ENCODE results near the gene TMEM134.
"Not testable (repeated sequence)": the region's sequence is repeated elsewhere in the genome, so short reads cannot be mapped to it uniquely, and the experiment has no call there.

The TMEM134 gene

DNA sequence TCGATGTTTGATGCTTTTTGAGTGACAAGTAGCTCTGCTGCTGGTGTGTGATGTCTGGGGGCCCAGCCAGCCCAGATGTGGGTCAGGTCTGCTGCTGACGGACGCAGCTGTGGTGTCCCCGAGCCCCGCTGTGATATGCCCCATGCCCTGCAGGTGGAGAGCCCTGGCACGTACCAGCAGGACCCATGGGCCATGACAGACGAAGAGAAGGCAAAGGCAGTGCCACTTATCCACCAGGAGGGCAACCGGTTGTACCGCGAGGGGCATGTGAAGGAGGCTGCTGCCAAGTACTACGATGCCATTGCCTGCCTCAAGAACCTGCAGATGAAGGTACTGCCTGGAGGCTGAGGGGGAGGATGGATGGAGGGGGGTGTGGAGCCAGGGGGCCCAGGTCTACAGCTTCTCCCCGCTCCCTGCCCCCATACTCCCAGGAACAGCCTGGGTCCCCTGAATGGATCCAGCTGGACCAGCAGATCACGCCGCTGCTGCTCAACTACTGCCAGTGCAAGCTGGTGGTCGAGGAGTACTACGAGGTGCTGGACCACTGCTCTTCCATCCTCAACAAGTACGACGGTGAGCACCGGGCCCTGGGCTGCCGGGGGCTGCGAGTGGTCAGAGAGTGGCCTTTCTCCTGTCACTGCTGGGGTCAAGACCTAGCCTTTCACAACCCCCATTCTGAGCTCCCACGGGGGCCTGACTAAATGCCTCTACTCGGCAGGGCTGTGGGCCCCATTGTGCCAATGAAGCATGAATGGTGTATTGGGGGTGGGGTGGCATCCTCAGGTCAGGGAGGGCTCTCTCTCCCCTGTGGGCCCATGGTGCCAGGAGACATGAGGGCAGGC is 21.1 kb upstream of the TMEM134 start:
- intact Hi-C loops (cut with DNase I), result no loop called here
- DNase-seq, result no peak

GRCh38 chr11:67489203-67489884 is 20.3 kb upstream of the TMEM134 start:
- intact Hi-C loops (cut with DNase I), result no loop called here
- DNase-seq, result no peak

DNA sequence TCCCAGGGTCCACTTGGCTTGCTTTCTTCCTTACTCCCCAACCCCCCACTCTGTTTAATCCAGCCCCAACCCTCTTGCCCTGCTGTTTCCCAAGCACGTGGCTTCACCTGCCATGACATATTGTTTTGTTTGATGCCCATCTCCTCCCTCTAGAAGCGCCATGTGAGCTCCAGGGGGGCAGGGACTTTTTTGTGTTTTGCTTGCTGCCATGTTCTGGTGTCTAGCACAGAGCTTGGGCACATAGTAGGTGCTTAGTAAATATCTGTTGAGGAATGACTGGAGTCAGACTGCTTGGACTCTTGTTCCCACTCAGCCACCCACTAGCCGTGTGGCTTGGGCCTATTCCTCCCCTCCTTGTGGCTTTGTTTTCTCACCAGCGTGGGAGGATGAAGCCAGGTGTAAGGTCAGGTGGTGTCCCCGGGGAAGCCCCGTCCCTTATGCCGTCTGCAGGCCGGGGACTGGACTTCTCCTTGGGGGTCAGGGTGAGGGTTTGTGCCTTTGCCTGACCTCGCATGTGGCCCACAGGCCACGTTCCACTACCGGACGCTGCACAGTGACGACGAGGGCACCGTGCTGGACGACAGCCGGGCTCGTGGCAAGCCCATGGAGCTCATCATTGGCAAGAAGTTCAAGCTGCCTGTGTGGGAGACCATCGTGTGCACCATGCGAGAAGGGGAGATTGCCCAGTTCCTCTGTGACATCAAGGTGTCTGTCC is 17.6 kb upstream of the TMEM134 start:
- intact Hi-C loops (cut with DNase I), result no loop called here
- no peak for DNase-seq

- intact Hi-C loops (cut with DNase I); DNase-seq: not testable (repeated sequence)
Measured at GRCh38 chr11:67485873-67486361, 16.9 kb upstream of the TMEM134 start.

- peak in 9 of 42 donors; percentile 17 to 67 (median 28) for DNase-seq
- intact Hi-C loops (cut with DNase I), result loop anchor here (5.0 kb wide), 1 partner anchor 83 kb away; the partner anchor contains the start of genes PPP1CA and TBC1D10C
Measured at GRCh38 chr11:67484847-67485311, 15.8 kb upstream of the TMEM134 start.

GRCh38 chr11:67483831-67484665 is 15.0 kb upstream of the TMEM134 start:
- no peak for DNase-seq
- intact Hi-C loops (cut with DNase I), result loop anchor here (2.0 to 5.0 kb wide), 2 partner anchors 15 to 82 kb away; partner anchors contain the start of genes PPP1CA, TBC1D10C and TMEM134

DNA sequence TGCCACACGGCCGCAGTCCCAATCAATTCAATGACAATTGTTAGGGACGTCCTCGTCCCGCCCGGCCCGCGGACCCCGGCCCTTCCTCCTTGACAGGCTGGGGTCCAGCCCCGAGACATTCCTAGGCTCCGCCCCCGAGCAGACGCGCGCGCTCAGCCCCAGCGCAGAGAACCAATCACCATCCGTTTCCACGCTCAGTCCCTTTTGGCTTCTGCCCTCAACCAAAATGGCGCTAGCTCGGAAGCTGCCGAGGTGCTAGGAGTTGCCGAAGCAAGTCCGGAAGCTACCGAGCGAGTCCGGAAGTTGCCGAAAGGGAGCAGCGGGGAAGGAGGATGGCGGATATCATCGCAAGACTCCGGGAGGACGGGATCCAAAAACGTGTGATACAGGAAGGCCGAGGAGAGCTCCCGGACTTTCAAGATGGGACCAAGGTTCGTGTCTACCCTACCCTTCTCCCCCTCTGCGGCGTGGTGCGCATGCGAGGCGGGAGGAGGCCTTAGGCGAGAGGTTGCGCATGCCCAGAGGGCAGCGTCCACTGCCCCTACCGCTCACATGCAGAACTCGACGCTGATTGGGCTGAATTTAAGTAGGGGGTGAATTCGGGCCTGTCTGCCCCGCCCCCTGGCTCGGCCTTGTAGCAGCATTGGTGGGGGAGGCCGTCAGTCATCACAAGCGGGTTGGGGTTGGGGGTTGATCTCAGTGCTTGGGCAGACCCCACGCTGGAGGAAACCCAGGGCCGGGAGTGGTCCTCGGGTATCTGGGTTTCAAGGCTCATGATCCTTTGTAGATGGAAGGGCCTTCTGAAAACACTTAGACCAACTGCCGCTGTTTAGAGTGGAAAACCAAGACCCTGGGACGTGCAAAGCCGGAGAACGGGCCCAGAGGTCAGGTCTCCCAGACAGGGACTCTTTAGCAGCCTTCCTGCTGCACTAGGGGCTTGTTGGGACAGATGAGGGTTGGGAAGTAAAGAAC is 14.1 kb upstream of the TMEM134 start, which contains the start of gene AIP:
Gene AIP, plus strand, starts transcription at position 200 of the 972 bp plus-strand sequence. Its CDS starts 133 bp downstream, at position 333.
- DNase-seq, result peak; percentile 92 to 99 (median 97)
- intact Hi-C loops (cut with DNase I), result loop anchor here (2.0 to 5.0 kb wide), 2 partner anchors 14 to 81 kb away; partner anchors contain the start of genes PPP1CA, TBC1D10C and TMEM134

DNA sequence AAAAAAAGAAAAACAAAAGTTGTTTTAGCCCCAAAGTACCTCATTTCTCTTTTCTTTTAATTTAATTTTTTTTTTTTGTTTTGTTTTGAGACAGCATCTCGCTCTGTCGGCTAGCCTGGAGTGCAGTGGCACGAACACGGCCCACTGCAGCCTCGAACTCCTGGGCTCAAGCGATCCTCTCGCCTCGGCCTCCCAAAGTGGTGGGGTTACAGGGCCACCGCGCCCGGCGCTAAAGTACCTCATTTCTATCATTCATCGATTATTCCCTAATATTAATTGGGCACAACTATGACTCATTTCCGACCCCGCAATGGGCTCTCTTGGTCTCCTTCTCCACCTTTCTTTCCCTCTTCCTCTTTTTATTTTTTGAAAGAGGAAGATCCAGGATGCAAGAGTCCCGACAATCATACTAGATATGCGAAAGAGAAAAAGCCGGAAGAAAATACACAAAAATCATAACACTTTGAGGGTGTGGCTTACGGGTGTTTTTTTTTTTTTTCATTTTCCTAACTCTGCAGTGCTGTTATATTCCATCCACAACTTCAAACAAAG is 13.3 kb upstream of the TMEM134 start:
- intact Hi-C loops (cut with DNase I), result loop anchor here (2.0 to 5.0 kb wide), 2 partner anchors 14 to 80 kb away; partner anchors contain the start of genes PPP1CA, TBC1D10C and TMEM134
- DNase-seq, result no peak

DNA sequence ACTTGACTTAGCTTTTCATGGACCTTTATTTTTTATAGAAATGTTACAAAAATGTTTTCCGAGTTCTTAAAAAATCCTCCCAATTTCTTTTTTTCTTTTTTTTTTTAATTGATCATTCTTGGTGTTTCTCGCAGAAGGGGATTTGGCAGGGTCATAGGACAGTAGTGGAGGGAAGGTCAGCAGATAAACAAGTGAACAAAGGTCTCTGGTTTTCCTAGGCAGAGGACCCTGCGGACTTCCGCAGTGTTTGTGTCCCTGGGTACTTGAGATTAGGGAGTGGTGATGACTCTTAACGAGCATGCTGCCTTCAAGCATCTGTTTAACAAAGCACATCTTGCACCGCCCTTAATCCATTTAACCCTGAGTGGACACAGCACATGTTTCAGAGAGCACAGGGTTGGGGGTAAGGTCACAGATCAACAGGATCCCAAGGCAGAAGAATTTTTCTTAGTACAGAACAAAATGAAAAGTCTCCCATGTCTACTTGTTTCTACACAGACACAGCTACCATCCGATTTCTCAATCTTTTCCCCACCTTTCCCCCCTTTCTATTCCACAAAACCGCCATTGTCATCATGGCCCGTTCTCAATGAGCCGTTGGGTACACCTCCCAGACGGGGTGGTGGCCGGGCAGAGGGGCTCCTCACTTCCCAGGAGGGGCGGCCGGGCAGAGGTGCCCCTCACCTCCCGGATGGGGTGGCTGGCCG is 8.4 kb upstream of the TMEM134 start:
- intact Hi-C loops (cut with DNase I), result not testable (repeated sequence)

GRCh38 chr11:67476692-67477091 is 7.6 kb upstream of the TMEM134 start:
- DNase-seq; intact Hi-C loops (cut with DNase I): not testable (repeated sequence)

More for the DNA sequence above, 8.4 kb upstream of the TMEM134 start:
- not testable (repeated sequence) for DNase-seq

DNA sequence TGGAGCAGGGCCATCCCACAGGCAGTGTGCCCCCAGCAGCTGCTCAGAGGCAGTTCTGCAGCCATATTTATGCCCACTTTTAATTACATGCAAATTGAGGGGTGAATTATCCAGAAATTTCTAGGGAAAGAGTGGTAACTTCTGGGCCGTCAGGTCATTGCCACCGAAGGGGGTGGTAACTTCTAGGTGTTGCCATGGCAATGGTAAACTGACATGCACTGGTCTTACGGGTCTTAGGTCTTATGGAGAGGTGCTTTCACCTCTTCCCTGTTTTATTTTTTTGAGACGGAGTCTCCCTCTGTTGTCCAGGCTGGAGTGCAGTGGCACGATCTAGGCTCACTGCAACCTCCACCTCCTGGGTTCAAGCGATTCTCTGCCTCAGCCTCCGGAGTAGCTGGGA is 3.8 kb upstream of the TMEM134 start:
- no peak for DNase-seq
- intact Hi-C loops (cut with DNase I), result no loop called here

GRCh38 chr11:67470337-67471002 is 1.4 kb upstream of the TMEM134 start:
- DNase-seq, result no peak
- intact Hi-C loops (cut with DNase I), result no loop called here

GRCh38 chr11:67469508-67469811 is 409 bp upstream of the TMEM134 start:
- DNase-seq, result no peak
- intact Hi-C loops (cut with DNase I), result loop anchor here (2.0 to 5.0 kb wide), 2 partner anchors 13 to 67 kb away; partner anchors contain the start of genes AIP, PPP1CA and TBC1D10C

DNA sequence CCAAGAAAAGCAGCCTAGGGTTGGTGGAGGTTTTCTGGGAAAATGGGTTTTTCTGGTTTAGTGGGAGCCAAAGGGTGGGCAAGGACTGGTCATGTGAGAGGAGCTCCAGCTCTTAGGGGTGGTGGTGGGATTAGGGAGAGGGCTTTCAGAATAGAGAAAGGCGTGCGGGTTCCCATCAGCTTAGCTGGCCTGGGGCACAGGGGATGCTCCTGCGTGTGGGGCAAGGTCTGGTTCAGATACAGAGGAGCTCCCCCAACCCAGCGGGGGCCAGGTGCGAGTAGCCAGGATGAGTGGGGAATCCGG is 644 bp downstream of the TMEM134 start:
- peak in 2 of 42 donors; percentile 26 to 47 for DNase-seq
- intact Hi-C loops (cut with DNase I), result loop anchor here (2.0 to 5.0 kb wide), 2 partner anchors 14 to 66 kb away; partner anchors contain the start of genes AIP, PPP1CA and TBC1D10C

DNA sequence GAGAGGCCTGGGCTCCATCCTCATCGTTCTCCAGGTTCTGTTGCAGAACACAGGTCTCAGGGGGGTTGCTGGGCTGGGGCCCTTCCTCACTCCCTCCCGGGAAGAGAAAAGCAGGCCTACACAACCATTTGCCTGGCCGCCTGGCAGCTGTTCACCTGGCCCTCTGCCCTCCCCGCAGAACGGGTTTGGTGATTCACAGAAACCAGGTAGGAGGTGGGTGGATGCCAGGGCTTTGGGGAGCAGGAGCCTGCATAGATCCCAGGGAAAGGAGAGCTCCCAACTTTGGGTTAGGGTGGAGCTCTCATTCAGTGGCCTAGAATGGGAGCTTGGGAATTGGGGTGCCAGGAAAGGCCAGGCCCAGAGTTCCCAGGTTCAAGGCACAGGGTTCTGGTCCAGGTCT is 995 bp downstream of the TMEM134 start:
- DNase-seq, result peak in 39 of 42 donors; percentile 36 to 89 (median 65)
- intact Hi-C loops (cut with DNase I), result loop anchor here (2.0 to 5.0 kb wide), 2 partner anchors 15 to 66 kb away; partner anchors contain the start of genes AIP, PPP1CA and TBC1D10C

Measured in head of caudate nucleus (tissue), 42 donors.